Right ventricle myocardium superior (tissue), 1 donor: ENCODE data around the gene CNPY4. TPM values are rescaled to one million over a fixed set of nuclear protein-coding genes. Genes with fewer than 3 reads are reported as not detected.

Experiments used
- ATAC-seq: fragments of 200-7000 bp; cut with Tn5 transposase; one replicate; pipeline ENCODE4 v1.9.1; 2020; ENCODE audit warnings: mild to moderate bottlenecking; ENCODE audit not compliant: poor library complexity
- DNase-seq: peaks from one replicate; pipeline ENCODE4 v3.0.0-alpha.2; 2020
- intact Hi-C: fragments of 100-400 bp; cut with DNase I; formaldehyde crosslinking; loops from one replicate; pipeline ENCODE4 v1.11.2; 2022
- long read RNA-seq: library from polyadenylated mRNA; unstranded; transcript quantifications from one replicate; pipeline ENCODE4 v2.0.0, GENCODE V29; 2021
- total RNA-seq: library from RNA; stranded (reverse); fragmentation: NEBNext Ultra II Directional; extraction: Animal tissue kit (Norgen Biotek cat#: 25700); gene quantifications from one replicate; pipeline ENCODE4 v1.2.1, GENCODE V29; 2021
- donor health status: DM: no; HTN: yes; CAD: no; lungs with severe emphysema.

The CNPY4 gene, protein sequence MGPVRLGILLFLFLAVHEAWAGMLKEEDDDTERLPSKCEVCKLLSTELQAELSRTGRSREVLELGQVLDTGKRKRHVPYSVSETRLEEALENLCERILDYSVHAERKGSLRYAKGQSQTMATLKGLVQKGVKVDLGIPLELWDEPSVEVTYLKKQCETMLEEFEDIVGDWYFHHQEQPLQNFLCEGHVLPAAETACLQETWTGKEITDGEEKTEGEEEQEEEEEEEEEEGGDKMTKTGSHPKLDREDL
- 9.5 TPM for total RNA-seq
- long read RNA-seq, transcript CNPY4-201 (6 exons, 1,502 nt), result major isoform, 5 of 7 reads
- long read RNA-seq, partial matches to known transcripts, result 0 of 7 reads
- long read RNA-seq, other reads (novel, unspliced or antisense), result 2 of 7 reads

DNA sequence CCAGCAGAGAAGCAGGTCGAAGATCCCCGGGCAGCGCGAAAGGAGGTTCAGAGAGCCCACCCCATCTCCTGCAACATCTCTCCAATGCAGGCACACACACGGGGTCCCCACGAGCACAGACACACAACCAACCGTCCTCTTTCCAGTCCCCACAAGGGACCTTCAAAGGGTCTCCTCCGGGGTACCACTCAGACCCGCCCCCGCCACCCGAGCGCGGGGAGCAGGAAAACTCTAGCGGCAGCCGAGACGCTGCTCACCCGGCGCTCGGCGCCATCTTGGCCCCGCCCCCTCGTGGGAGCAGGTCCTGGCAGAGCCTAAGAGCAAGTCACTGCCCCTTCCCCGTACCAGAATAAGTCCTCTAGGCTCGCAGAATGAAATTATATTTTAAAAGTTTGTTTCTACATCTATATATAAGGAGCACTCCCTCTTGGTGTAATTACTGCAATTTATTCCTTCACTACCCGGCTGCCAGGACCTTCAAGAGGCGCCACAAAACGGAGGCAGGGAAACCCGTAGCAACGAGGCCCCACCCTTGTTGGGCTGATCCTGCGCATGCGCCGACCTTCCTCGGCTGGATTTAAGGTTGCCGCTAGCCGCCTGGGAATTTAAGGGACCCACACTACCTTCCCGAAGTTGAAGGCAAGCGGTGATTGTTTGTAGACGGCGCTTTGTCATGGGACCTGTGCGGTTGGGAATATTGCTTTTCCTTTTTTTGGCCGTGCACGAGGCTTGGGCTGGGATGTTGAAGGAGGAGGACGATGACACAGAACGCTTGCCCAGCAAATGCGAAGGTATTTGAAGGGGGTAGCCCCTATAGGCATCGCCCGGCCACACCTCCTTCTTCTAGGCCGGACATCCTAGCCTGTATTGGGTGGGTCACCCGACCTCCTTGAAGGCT lies at the start of gene CNPY4, which contains the start of gene TAF6:
Gene CNPY4, plus strand, starts transcription at position 563 of the 898 bp plus-strand sequence. Its CDS starts 111 bp downstream, at position 674.
Gene TAF6, minus strand, starts transcription at position 287 of the 898 bp plus-strand sequence. CDS start 5,149 bp downstream, outside the sequence.
- ATAC-seq (peak; percentile 98), DNase-seq (peak; percentile 97)
- intact Hi-C loops, result no loop called here

DNA sequence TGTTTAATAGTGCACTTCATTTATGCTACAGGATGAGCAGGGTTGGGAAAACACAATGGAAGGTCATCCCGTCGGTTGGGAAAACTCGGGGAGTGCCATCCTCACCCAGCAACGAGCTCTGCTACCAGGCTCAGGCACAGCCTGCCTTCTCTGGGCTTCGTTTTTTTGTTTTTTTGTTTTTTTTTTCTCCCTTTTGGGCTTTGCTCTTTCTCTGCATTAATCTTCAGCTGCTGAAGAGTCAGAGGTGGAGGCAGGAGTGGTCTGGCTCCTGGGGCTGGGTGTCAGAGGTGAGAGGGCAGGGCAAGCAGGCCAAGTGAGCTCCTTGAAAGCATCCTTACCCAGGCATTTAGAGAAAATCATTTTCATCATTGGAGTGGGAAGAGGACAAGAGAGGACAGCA lies 49.4 kb upstream of the CNPY4 start:
- no peak for DNase-seq
- intact Hi-C loops, result no loop called here
- ATAC-seq, result no peak

DNA sequence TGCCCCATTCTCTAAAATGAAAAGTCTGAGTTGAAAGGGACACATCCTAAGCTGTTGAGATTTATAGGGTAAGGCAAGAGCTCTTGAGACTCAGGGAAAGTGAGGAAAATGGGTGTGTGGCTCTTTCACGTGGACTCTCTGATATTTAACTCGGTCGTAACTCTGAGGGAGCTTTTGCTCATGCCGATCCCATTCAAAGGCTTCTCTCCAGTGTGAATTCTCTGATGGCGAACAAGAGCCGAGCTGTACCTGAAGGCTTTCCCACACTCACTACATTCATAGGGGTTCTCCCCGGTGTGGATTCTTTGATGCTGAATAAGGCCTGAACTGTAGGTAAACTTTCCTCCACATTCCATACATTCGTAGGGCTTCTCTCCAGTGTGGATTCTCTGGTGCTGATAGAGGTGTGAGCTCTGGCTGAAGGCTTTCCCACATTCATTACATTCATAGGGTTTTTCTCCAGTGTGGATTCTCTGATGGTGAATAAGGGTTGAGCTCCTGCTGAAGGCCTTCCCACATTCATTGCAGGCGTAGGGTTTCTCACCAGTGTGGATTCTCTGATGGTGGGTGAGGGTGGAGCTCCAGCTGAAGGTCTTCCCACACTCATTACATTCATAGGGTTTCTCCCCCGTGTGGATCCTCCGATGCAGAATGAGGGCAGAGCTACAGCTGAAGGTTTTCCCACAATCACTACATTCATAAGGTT lies 48.3 kb upstream of the CNPY4 start:
- intact Hi-C loops, result no loop called here
- no peak for DNase-seq
- ATAC-seq, result no peak

DNA sequence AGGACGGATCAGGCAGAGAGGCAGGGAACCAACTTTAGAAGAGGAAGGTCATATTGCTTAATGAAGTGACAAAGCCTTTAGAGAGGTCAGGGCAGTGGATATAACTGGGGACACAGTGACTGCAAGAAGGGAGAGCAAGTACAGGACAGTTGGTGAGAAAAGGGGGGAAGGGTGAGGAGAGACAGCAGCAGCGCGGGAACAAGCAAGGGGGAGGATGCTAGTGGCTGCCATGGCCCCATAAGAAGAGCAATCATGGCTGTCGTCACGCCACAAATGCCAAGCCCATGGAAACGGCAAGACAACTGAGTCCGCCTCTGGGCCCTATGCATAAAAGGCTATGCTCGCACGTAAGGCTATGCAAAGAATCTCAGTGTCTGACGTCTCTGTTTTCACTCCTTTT lies 47.0 kb upstream of the CNPY4 start:
- no peak for DNase-seq
- intact Hi-C loops, result no loop called here
- ATAC-seq, result no peak

DNA sequence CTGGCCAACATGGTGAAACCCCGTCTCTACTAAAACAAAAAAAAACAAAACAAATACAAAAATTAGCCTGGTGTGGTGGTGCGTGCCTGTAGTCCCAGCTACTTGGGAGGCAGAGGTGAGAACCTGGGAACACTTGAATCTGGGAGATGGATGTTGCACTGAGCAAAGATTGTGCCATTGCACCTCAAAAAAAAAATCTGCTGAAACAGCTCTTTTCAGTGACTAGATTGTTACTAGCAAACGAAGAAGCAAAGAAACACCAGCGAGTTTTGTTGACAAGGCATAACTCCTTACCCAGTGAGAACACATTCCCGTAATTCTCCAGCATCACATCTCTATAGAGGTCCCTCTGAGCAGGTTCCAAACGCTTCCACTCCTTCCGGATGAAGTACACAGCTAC lies 44.6 kb upstream of the CNPY4 start:
- no peak for ATAC-seq
- DNase-seq, result no peak
- intact Hi-C loops, result no loop called here

DNA sequence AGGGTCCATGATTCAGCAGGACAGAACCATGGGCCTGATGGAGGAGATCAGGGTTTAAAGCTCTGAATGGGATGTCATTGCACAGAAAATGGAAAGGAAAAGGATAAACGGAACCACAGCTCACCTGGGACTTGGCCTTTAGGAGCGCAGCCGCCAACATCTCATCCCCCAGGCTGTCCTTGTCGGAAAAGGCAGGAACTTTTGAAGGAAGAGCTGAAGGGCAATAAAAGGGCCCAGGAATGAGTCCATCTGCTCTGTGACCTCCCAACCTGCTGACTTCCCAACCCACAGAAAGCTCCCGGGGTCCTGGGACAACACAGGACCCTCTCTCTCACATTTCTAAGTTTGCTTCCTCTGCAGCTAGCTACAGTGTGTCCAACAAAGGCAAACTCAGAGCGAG lies 44.0 kb upstream of the CNPY4 start:
- intact Hi-C loops, result no loop called here
- ATAC-seq, result no peak
- no peak for DNase-seq

DNA sequence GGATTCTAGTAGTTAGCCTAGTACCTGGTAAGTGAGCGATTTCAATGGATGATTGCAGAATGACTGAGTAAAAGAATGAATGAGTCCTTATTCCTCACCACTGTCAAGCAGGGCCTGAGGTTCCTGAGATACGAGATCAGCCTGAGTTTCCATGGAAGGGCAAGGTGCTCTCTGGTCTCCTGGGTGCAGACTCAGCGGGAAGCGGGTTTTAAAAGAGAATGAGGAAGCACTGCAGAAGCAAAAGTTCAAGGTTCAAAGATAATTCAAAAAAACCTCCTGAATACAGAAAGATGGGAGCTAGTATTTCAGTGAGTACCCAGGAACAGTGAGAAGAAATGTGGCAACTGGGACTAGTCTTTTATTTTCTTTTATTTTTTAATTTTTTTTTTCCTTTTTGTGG lies 42.2 kb upstream of the CNPY4 start:
- DNase-seq (no peak), ATAC-seq (no peak)
- intact Hi-C loops, result no loop called here

DNA sequence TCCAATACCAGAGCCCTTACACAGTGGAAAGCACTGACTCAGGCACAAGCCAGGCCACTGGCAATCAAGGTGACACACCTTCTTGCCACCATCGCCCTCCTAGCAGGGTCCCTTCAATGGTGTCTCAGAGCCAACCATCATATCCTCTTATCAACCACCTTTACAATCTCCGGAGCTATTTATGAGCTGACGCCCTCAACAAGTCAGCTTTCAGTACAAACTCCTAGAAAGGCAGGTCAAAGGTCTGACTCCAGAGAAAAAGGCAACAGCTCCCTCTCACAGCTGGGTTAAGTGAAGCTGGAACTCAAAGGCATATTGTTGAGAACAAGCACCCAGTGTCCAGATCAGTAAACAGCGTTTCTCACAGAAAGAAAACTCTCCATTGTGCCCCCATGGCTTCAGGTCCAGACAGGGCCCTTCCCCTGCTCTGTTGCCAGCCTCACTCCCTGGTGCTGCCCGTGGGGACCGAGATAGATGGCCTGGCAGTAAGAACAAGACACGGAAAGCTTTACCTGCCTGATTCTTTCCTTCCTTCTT lies 40.3 kb upstream of the CNPY4 start:
- intact Hi-C loops, result no loop called here
- DNase-seq, result no peak
- no peak for ATAC-seq

DNA sequence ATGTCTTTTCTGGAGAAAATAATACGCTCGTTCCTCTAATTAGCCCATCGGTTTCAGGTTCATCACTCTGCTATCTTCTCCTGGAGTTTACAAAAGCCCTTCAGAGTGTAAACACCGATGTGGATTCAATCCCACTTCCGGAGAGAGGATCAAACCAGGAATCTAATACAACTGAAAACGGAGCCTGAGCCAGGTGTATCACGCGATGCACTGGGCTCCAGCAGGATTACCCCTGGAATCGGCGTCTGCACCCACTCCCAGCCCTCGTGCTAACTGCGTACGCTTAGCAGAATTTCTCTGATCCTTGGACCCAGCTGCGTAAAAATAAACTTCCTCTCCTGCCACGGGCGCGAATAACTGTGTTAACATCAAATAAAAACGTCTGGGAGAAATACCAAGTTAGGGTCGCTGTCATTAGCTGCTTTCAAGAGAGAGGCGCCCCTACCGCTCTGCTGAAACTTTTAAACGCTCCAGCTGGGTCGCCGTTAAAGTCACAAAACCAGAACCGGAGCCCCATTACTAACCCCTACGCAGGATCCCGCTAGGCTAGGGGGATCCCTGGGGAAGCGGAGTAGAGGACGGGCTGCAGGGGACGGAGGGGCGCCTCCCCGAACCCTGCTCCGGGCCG lies 38.4 kb upstream of the CNPY4 start:
- no peak for DNase-seq
- no peak for ATAC-seq
- intact Hi-C loops, result no loop called here

DNA sequence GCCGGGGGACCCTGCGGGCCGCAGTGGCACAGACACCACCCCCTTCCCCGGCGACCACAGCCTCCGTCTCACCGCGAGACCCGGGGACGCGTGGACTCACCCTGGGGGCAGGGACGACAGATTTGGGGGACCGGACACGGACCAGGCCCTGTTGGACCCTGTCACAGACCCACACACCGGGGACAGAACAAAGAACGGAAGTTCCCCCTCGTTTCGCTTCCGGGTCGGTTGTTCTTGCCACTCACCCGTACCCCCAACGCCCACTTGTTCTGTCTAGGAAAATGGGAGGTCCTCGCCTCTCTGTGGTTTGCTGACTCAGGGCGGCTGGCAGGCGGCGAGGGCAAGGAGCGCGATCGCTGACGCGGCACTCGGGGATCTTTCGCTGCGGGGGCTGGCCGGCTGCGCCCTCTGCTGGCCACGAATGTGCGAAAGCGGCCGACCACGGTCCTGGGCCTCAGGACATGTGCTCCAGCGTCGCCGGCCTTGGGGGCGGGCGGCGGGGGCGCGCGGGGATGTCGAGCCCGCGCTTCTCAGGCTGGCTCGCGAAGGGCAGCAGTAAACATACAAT lies 37.8 kb upstream of the CNPY4 start, which contains the start of gene ZNF3:
Gene ZNF3, minus strand, starts transcription at position 189 of the 568 bp plus-strand sequence. CDS start 4,366 bp downstream, outside the sequence.
- ATAC-seq (peak; percentile 94), DNase-seq (peak; percentile 99)
- intact Hi-C loops, result no loop called here

DNA sequence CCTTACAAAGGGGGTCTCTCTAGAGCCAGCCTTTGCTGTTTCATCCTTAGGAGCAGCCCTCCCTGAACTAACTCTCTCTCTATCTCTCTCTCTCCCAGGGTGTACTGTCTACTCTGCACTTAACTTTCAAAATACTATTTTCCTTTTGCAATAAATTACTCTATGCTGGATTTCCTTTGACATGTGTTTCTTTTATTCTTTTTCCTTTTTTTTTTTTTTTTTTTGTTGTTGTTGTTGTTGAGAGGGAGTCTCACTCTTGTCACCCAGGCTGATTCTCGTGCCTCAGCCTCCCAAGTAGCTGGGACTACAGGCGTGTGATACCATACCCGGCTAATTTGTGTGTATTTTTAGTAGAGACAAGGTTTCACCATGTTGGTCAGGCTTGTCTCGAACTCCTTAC lies 36.5 kb upstream of the CNPY4 start:
- no peak for ATAC-seq
- no peak for DNase-seq
- intact Hi-C loops, result no loop called here

DNA sequence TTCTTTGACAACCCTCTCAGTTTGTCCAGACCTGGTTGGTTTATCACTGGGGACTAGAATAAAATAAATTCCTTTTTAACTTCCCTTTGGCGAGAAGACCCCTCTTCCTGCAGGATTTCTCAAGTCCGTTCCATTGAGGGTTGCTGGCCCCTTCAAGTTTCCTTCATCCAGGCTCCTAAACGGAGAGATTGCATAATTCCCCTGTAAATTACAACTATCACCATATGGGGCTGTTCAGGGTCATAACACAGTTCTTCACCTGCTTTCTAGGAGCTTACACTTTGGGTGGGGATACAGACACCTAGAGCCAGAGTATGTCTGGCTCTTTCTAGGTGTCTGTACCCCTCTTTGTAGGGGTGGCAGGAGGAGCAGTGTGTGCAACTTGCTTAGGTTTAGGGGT lies 33.9 kb upstream of the CNPY4 start:
- intact Hi-C loops, result loop anchor here (5.0 kb wide), 1 partner anchor 93 kb away; no protein-coding TSS in a partner anchor
- DNase-seq (no peak), ATAC-seq (no peak)

DNA sequence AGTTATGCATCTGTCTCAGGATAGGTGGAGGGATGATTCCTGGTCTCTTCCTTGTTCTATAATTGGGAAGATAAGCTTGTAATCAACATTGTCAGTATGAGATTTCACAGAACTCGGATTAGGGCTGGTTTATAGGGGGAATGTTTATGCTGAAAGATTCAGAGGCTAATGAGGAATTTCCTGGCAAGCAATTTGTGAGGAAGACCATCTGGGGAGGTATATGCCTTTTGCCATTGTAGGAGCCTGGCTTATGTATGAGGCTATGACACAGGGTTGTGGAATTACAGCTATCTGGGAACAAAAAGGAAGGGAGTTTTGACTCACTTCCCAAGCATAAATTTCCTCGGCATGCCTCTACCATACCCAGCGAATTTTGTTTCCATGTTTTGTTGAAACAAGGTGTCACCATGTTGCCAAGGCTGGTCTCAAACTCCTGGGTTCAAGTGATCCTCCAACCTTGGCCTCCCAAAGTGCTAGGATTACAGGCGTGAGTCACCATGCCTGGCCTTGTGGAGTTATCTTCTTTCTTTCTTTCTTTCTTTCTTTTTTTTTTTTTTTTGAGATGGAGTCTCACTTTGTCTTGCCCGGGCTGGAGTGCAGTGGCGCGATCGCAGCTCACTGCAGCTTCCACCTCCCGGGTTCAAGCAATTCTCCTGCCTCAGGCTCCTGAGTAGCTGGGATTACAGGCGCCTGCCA lies 32.2 kb upstream of the CNPY4 start:
- intact Hi-C loops, result loop anchor here (5.0 kb wide), 1 partner anchor 95 kb away; no protein-coding TSS in a partner anchor
- DNase-seq (no peak), ATAC-seq (no peak)

DNA sequence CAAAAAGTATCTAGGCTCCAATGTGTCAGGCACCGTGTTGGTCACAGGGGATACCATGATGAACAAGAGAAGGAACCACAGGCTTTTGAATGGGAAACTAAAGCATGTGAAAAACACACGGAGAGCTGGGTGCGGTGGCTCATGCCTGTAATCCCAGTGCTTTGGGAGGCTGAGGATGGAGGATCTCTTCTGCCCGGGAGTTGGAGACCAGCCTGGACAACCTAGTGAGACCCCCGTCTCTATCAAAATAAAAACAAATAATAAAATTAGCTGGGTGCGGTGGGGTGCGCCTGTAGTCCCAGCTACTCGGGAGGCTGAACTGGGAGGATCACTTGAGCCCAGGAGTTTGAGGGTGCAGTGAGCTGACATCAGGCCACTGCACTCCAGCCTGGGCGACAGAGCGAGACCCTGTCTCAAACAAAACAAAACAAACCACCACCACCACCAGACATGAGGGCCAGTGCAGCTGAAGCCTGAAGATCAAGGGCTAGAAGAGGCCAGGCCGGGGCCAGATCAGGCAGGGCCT lies 31.3 kb upstream of the CNPY4 start:
- intact Hi-C loops, result loop anchor here (5.0 kb wide), 1 partner anchor 96 kb away; no protein-coding TSS in a partner anchor
- ATAC-seq (no peak), DNase-seq (no peak)

DNA sequence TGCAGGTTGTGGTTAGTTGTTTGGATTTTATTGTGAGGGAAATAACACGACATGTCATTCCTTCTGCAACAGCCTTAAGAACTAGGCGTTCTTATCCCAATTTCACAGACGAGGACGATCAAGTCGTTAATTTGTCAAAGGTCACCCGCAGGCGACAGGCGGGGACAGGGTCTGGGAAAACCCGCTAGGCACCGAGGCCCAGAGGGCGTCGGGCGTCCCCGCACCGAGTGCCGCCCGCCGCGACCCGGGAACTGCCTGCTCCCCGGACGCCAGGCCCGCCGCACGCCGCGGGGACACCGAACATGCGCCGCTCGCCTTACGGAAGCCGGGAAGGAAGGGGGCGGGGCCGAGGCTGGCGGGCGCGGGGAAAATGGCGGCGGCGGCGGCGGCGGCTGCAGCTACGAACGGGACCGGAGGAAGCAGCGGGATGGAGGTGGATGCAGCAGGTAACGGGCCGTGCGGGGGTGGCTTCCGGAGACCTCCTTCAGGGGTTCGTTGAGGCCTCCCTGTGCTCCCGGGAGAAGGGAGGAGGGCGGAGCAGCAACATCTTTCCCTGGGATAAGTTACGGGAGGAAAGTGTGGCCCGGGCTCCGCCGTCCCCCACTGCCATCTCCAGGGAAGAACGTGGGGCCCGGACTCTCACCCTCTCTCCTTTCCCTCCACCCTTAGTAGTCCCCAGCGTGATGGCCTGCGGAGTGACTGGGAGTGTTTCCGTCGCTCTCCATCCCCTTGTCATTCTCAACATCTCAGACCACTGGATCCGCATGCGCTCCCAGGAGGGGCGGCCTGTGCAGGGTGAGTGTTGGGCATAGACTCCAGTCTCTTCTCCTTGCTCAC lies 30.6 kb upstream of the CNPY4 start, which contains the start of gene COPS6:
Gene COPS6, plus strand, starts transcription at position 349 of the 837 bp plus-strand sequence. Its CDS starts 22 bp downstream, at position 371.
- intact Hi-C loops, result loop anchor here (5.0 kb wide), 1 partner anchor 97 kb away; no protein-coding TSS in a partner anchor
- ATAC-seq, result peak; percentile 94
- DNase-seq, result peak; percentile 92
